ENCODE measurements around the gene CCT7. TPM values are rescaled to one million over a fixed set of nuclear protein-coding genes. Genes with fewer than 3 reads are reported as not detected.

Gene CCT7
- polyA plus RNA-seq, 1 donor from 2014 or later: 310 TPM

GRCh38 chr2:73253400-73253799 is 19.3 kb downstream of the CCT7 start:
- no peak overlapping the region for H3K27ac ChIP-seq (ENCODE audit: low read length)
- H3K9ac ChIP-seq (ENCODE audit: low read length): no peak overlapping the region
- no peak overlapping the region for H3K4me3 ChIP-seq (ENCODE audit: low read length)
- H3K36me3 ChIP-seq (ENCODE audit: insufficient read depth, low read length): peaks cover 7% of the 10 kb centered on the region
- H3K4me2 ChIP-seq (ENCODE audit: low read length): no peak overlapping the region
- no peak for TF ChIP-seq EZH2 (IDR thresholded peaks at IDR 0.05; ENCODE audit: borderline replicate concordance, insufficient read depth, low read length, poor library complexity, severe bottlenecking)
- H2AFZ ChIP-seq (ENCODE audit: low read depth, low read length): no peak overlapping the region
- H3K9me2 ChIP-seq (ENCODE audit: insufficient read depth, low read length): no peaks in the 10 kb centered on the region
- no peaks in the 10 kb centered on the region for H3K9me3 ChIP-seq (ENCODE audit: low read length)
- H4K20me1 ChIP-seq (ENCODE audit: insufficient read depth): no peaks in the 10 kb centered on the region
- H3F3A ChIP-seq (ENCODE audit: insufficient read depth, low read length, poor library complexity, severe bottlenecking): no peaks in the 10 kb centered on the region
- H3K79me2 ChIP-seq (replicated peaks; ENCODE audit: insufficient read depth, low read length): no peaks in the 10 kb centered on the region
- no peaks in the 10 kb centered on the region for H3K27me3 ChIP-seq (ENCODE audit: insufficient read depth, low read depth, low read length)

GRCh38 chr2:73253901-73254300 is 19.8 kb downstream of the CCT7 start:
- Histone ChIP-seq H3K4me2 (ENCODE audit: low read length) (no peak overlapping the region), H3K79me2 (replicated peaks; ENCODE audit: insufficient read depth, low read length) (no peaks in the 10 kb centered on the region), H2AFZ (ENCODE audit: low read depth, low read length) (no peak overlapping the region), H3K9ac (ENCODE audit: low read length) (no peak overlapping the region), H4K20me1 (ENCODE audit: insufficient read depth) (no peaks in the 10 kb centered on the region), H3K27me3 (ENCODE audit: insufficient read depth, low read depth, low read length) (no peaks in the 10 kb centered on the region), H3K36me3 (ENCODE audit: insufficient read depth, low read length) (peaks cover 7% of the 10 kb centered on the region), H3F3A (ENCODE audit: insufficient read depth, low read length, poor library complexity, severe bottlenecking) (no peaks in the 10 kb centered on the region), H3K4me3 (ENCODE audit: low read length) (no peak overlapping the region), H3K9me2 (ENCODE audit: insufficient read depth, low read length) (no peaks in the 10 kb centered on the region), H3K9me3 (ENCODE audit: low read length) (no peaks in the 10 kb centered on the region), H3K27ac (ENCODE audit: low read length) (no peak overlapping the region)
- TF ChIP-seq, protein P1, sequence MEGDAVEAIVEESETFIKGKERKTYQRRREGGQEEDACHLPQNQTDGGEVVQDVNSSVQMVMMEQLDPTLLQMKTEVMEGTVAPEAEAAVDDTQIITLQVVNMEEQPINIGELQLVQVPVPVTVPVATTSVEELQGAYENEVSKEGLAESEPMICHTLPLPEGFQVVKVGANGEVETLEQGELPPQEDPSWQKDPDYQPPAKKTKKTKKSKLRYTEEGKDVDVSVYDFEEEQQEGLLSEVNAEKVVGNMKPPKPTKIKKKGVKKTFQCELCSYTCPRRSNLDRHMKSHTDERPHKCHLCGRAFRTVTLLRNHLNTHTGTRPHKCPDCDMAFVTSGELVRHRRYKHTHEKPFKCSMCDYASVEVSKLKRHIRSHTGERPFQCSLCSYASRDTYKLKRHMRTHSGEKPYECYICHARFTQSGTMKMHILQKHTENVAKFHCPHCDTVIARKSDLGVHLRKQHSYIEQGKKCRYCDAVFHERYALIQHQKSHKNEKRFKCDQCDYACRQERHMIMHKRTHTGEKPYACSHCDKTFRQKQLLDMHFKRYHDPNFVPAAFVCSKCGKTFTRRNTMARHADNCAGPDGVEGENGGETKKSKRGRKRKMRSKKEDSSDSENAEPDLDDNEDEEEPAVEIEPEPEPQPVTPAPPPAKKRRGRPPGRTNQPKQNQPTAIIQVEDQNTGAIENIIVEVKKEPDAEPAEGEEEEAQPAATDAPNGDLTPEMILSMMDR (IDR thresholded peaks at IDR 0.05; ENCODE audit: poor library complexity, severe bottlenecking): no peak
- TF ChIP-seq RAD21 (conservative IDR thresholded peaks at IDR 0.05) (no peak), EZH2 (IDR thresholded peaks at IDR 0.05; ENCODE audit: borderline replicate concordance, insufficient read depth, low read length, poor library complexity, severe bottlenecking) (no peak), POLR2AphosphoS5 (IDR thresholded peaks at IDR 0.05) (no peak), TAF1 (IDR thresholded peaks at IDR 0.05; ENCODE audit: low read depth) (no peak), MXI1 (conservative IDR thresholded peaks at IDR 0.05; ENCODE audit: poor library complexity, severe bottlenecking) (no peak), EP300 (conservative IDR thresholded peaks at IDR 0.05; ENCODE audit: poor library complexity, severe bottlenecking) (no peak), SMC3 (conservative IDR thresholded peaks at IDR 0.05; ENCODE audit: poor library complexity) (no peak)
- TF ChIP-seq, protein P2, sequence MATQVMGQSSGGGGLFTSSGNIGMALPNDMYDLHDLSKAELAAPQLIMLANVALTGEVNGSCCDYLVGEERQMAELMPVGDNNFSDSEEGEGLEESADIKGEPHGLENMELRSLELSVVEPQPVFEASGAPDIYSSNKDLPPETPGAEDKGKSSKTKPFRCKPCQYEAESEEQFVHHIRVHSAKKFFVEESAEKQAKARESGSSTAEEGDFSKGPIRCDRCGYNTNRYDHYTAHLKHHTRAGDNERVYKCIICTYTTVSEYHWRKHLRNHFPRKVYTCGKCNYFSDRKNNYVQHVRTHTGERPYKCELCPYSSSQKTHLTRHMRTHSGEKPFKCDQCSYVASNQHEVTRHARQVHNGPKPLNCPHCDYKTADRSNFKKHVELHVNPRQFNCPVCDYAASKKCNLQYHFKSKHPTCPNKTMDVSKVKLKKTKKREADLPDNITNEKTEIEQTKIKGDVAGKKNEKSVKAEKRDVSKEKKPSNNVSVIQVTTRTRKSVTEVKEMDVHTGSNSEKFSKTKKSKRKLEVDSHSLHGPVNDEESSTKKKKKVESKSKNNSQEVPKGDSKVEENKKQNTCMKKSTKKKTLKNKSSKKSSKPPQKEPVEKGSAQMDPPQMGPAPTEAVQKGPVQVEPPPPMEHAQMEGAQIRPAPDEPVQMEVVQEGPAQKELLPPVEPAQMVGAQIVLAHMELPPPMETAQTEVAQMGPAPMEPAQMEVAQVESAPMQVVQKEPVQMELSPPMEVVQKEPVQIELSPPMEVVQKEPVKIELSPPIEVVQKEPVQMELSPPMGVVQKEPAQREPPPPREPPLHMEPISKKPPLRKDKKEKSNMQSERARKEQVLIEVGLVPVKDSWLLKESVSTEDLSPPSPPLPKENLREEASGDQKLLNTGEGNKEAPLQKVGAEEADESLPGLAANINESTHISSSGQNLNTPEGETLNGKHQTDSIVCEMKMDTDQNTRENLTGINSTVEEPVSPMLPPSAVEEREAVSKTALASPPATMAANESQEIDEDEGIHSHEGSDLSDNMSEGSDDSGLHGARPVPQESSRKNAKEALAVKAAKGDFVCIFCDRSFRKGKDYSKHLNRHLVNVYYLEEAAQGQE (IDR thresholded peaks at IDR 0.05; ENCODE audit: borderline replicate concordance): no peak

Data from neural cell (in vitro differentiated cells).